ENCODE results near the gene LYZL2. TPM values are rescaled to one million over a fixed set of nuclear protein-coding genes. Genes with fewer than 3 reads are reported as not detected.
"Not testable (repeated sequence)": the region's sequence is repeated elsewhere in the genome, so short reads cannot be mapped to it uniquely, and the experiment has no call there.

LYZL2 gene
- polyA plus RNA-seq, 1 donor from 2014 or later = not detected

GRCh38 chr10:30600005-30600404, 29.5 kb downstream of the LYZL2 start:
- Histone ChIP-seq H4K20me1 (ENCODE audit: insufficient read depth) (no peaks in the 10 kb centered on the region), H3K4me3 (ENCODE audit: low read length) (no peak overlapping the region), H2AFZ (ENCODE audit: low read depth, low read length) (no peak overlapping the region), H3K9me2 (ENCODE audit: insufficient read depth, low read length) (no peaks in the 10 kb centered on the region), H3K4me2 (ENCODE audit: low read length) (no peak overlapping the region), H3K9me3 (ENCODE audit: low read length) (no peaks in the 10 kb centered on the region), H3K27ac (ENCODE audit: low read length) (no peak overlapping the region), H3K27me3 (ENCODE audit: insufficient read depth, low read depth, low read length) (no peaks in the 10 kb centered on the region), H3K79me2 (replicated peaks; ENCODE audit: insufficient read depth, low read length) (no peaks in the 10 kb centered on the region), H3K9ac (ENCODE audit: low read length) (no peak overlapping the region), H3K36me3 (ENCODE audit: insufficient read depth, low read length) (no peaks in the 10 kb centered on the region), H3F3A (ENCODE audit: insufficient read depth, low read length, poor library complexity, severe bottlenecking) (no peaks in the 10 kb centered on the region)
- no peak for TF ChIP-seq POLR2AphosphoS5 (IDR thresholded peaks at IDR 0.05)
- TF ChIP-seq EP300 (conservative IDR thresholded peaks at IDR 0.05; ENCODE audit: poor library complexity, severe bottlenecking) = no peak
- TF ChIP-seq MXI1 (conservative IDR thresholded peaks at IDR 0.05; ENCODE audit: poor library complexity, severe bottlenecking) = no peak
- no peak for TF ChIP-seq REST (IDR thresholded peaks at IDR 0.05; ENCODE audit: borderline replicate concordance)
- TF ChIP-seq CTCF (IDR thresholded peaks at IDR 0.05; ENCODE audit: poor library complexity, severe bottlenecking) = no peak
- no peak for TF ChIP-seq SMC3 (conservative IDR thresholded peaks at IDR 0.05; ENCODE audit: poor library complexity)
- TF ChIP-seq EZH2 (IDR thresholded peaks at IDR 0.05; ENCODE audit: borderline replicate concordance, insufficient read depth, low read length, poor library complexity, severe bottlenecking) = no peak
- TF ChIP-seq TAF1 (IDR thresholded peaks at IDR 0.05; ENCODE audit: low read depth) = no peak
- TF ChIP-seq RAD21 (conservative IDR thresholded peaks at IDR 0.05) = no peak

GRCh38 chr10:30598105-30598776, 31.3 kb downstream of the LYZL2 start:
- Histone ChIP-seq H3K27ac (ENCODE audit: low read length) (no peak overlapping the region), H2AFZ (ENCODE audit: low read depth, low read length) (no peak overlapping the region), H3F3A (ENCODE audit: insufficient read depth, low read length, poor library complexity, severe bottlenecking) (no peaks in the 10 kb centered on the region), H3K27me3 (ENCODE audit: insufficient read depth, low read depth, low read length) (no peaks in the 10 kb centered on the region), H3K9me2 (ENCODE audit: insufficient read depth, low read length) (no peaks in the 10 kb centered on the region), H4K20me1 (ENCODE audit: insufficient read depth) (no peaks in the 10 kb centered on the region), H3K9ac (ENCODE audit: low read length) (no peak overlapping the region), H3K4me3 (ENCODE audit: low read length) (no peak overlapping the region), H3K36me3 (ENCODE audit: insufficient read depth, low read length) (no peaks in the 10 kb centered on the region), H3K4me2 (ENCODE audit: low read length) (no peak overlapping the region), H3K79me2 (replicated peaks; ENCODE audit: insufficient read depth, low read length) (no peaks in the 10 kb centered on the region), H3K9me3 (ENCODE audit: low read length) (no peaks in the 10 kb centered on the region)
- no peak for TF ChIP-seq CTCF (IDR thresholded peaks at IDR 0.05; ENCODE audit: poor library complexity, severe bottlenecking)
- no peak for TF ChIP-seq POLR2AphosphoS5 (IDR thresholded peaks at IDR 0.05)
- TF ChIP-seq SMC3 (conservative IDR thresholded peaks at IDR 0.05; ENCODE audit: poor library complexity) = no peak
- no peak for TF ChIP-seq TAF1 (IDR thresholded peaks at IDR 0.05; ENCODE audit: low read depth)
- TF ChIP-seq EP300 (conservative IDR thresholded peaks at IDR 0.05; ENCODE audit: poor library complexity, severe bottlenecking) = no peak
- TF ChIP-seq REST (IDR thresholded peaks at IDR 0.05; ENCODE audit: borderline replicate concordance) = no peak
- no peak for TF ChIP-seq RAD21 (conservative IDR thresholded peaks at IDR 0.05)
- no peak for TF ChIP-seq EZH2 (IDR thresholded peaks at IDR 0.05; ENCODE audit: borderline replicate concordance, insufficient read depth, low read length, poor library complexity, severe bottlenecking)
- no peak for TF ChIP-seq MXI1 (conservative IDR thresholded peaks at IDR 0.05; ENCODE audit: poor library complexity, severe bottlenecking)

- not testable (repeated sequence) for H3K9me3 ChIP-seq (ENCODE audit: low read length); H3K27me3 ChIP-seq (ENCODE audit: insufficient read depth, low read depth, low read length); H4K20me1 ChIP-seq (ENCODE audit: insufficient read depth); H3F3A ChIP-seq (ENCODE audit: insufficient read depth, low read length, poor library complexity, severe bottlenecking); H3K9ac ChIP-seq (ENCODE audit: low read length); H3K9me2 ChIP-seq (ENCODE audit: insufficient read depth, low read length); H3K27ac ChIP-seq (ENCODE audit: low read length); H3K36me3 ChIP-seq (ENCODE audit: insufficient read depth, low read length); H2AFZ ChIP-seq (ENCODE audit: low read depth, low read length); H3K79me2 ChIP-seq (replicated peaks; ENCODE audit: insufficient read depth, low read length)
- H3K4me3 ChIP-seq (ENCODE audit: low read length) = peak overlapping the region; percentile 36
- peak overlapping the region; percentile 25 for H3K4me2 ChIP-seq (ENCODE audit: low read length)
These were observed 32.1 kb downstream of the LYZL2 start for GRCh38 chr10:30597433-30597824.

Data from neural cell (in vitro differentiated cells).